Glutamatergic neuron (in vitro differentiated cells): Measurements from ENCODE around the gene TAF1B. TPM values are rescaled to one million over a fixed set of nuclear protein-coding genes. Genes with fewer than 3 reads are reported as not detected.

Experiments
- DNase-seq: peaks from one replicate; pipeline ENCODE4 v3.0.0; 2022
- H3K27ac Mint-ChIP-seq: one replicate; pipeline ENCODE4 v1.8.0; 2020; ENCODE audit warnings: mild to moderate bottlenecking, mixed read lengths, inconsistent platforms; ENCODE audit not compliant: unreplicated experiment
- H3K27me3 Mint-ChIP-seq: one replicate; pipeline ENCODE4 v1.8.0; 2020; ENCODE audit warnings: mild to moderate bottlenecking, moderate library complexity, mixed read lengths, inconsistent platforms; ENCODE audit not compliant: unreplicated experiment
- H3K36me3 Mint-ChIP-seq: one replicate; pipeline ENCODE4 v1.8.0; 2020; ENCODE audit warnings: mild to moderate bottlenecking, mixed read lengths, inconsistent platforms; ENCODE audit not compliant: unreplicated experiment
- H3K4me1 Mint-ChIP-seq: one replicate; pipeline ENCODE4 v1.8.0; 2020; ENCODE audit warnings: mild to moderate bottlenecking, low read depth, mixed read lengths, inconsistent platforms; ENCODE audit not compliant: unreplicated experiment
- H3K4me3 Mint-ChIP-seq: one replicate; pipeline ENCODE4 v1.8.0; 2020; ENCODE audit warnings: mild to moderate bottlenecking, mixed read lengths, inconsistent platforms; ENCODE audit not compliant: unreplicated experiment
- H3K9me3 Mint-ChIP-seq: one replicate; pipeline ENCODE4 v1.8.0; 2020; ENCODE audit warnings: mild to moderate bottlenecking, moderate library complexity, mixed read lengths, inconsistent platforms; ENCODE audit not compliant: unreplicated experiment
- total RNA-seq: library from RNA; stranded (reverse); fragmentation: NEBNext Ultra II Directional; extraction: Animal tissue kit (Norgen Biotek cat#: 25700); gene quantifications from one replicate; pipeline ENCODE4 v1.2.1, GENCODE V29; 2021; ENCODE audit not compliant: unreplicated experiment
- TF ChIP-seq, protein P1 (sequence below): fragments of 200-600 bp; sonication (generic); IDR thresholded peaks from one replicate; pipeline ENCODE4 v1.5.0; 2021; ENCODE audit not compliant: partially characterized antibody, unreplicated experiment

TAF1B gene
- total RNA-seq, 1 donor from 2014 or later: 16.7 TPM

DNA sequence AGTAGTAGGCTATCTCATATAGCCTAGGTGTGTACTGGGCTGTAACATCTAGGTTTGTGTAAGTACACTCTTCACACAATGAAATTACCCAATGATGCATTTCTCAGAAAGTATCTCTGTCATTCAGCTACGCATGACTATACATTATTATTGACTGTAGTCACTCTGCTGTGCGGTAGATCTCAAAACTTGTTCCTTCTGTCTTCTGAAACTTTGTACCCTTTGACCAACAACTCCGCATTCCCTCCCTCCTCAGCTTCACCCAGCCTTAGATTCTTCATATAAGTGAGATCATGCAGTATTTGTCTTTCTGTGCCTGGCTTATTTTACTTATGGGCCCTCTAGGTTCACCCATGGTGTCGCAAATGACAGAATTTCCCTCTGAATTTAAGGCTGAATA lies 49.0 kb downstream of the TAF1B start:
- Mint-ChIP-seq H3K27ac (no peak overlapping the region), H3K4me3 (no peak overlapping the region), H3K4me1 (peaks cover 11% of the 10 kb centered on the region), H3K9me3 (peaks cover 3% of the 10 kb centered on the region), H3K36me3 (peaks cover 12% of the 10 kb centered on the region), H3K27me3 (peaks cover 2% of the 10 kb centered on the region)
- TF ChIP-seq, protein P1, sequence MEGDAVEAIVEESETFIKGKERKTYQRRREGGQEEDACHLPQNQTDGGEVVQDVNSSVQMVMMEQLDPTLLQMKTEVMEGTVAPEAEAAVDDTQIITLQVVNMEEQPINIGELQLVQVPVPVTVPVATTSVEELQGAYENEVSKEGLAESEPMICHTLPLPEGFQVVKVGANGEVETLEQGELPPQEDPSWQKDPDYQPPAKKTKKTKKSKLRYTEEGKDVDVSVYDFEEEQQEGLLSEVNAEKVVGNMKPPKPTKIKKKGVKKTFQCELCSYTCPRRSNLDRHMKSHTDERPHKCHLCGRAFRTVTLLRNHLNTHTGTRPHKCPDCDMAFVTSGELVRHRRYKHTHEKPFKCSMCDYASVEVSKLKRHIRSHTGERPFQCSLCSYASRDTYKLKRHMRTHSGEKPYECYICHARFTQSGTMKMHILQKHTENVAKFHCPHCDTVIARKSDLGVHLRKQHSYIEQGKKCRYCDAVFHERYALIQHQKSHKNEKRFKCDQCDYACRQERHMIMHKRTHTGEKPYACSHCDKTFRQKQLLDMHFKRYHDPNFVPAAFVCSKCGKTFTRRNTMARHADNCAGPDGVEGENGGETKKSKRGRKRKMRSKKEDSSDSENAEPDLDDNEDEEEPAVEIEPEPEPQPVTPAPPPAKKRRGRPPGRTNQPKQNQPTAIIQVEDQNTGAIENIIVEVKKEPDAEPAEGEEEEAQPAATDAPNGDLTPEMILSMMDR: no peak
- no peak for DNase-seq

DNA sequence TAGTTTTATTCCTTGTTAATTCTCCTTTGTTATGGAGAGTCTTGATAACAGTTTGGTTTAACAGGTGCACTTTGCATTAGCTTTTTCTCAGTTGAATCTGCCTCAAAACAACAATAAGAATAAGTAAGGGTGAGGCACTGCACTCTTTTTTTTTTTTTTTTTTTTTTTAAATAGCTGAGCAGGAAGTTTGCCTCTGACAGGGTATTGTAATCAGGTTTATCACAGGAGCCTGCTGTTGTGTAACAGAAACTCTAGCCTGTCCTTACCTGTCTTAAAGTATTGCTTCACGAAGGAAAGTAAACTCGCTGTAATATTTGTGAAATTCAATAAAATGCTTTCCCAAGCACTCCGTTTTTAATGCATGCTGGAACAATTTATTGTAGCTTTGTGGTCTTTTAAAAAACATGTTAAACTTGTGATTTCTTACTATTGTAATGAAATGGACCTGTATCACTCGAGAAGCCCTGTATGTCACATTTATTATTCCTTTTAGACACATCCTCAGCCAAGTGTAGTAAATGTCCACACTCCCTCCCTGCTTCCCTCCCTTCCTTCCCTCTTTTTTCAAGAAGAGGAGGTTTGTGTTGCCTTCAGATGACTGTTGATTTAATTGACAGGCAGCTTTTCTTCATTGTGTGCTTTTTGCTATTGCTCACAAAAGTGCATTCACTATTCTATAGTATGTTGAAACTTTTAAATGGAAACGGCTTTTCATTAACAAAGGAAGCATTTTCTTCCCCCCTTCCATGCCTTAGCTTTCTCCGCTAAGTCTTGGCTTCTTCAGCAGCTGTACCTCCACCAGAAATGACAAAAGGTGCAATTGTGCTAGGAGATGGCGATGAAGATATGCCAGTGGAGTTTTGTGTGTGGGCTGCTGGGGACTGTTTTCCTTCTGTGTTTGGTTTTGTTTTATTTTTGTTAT lies 52.7 kb downstream of the TAF1B start:
- DNase-seq: no peak
- H3K27ac Mint-ChIP-seq: no peak overlapping the region
- TF ChIP-seq, protein P1: no peak

DNA sequence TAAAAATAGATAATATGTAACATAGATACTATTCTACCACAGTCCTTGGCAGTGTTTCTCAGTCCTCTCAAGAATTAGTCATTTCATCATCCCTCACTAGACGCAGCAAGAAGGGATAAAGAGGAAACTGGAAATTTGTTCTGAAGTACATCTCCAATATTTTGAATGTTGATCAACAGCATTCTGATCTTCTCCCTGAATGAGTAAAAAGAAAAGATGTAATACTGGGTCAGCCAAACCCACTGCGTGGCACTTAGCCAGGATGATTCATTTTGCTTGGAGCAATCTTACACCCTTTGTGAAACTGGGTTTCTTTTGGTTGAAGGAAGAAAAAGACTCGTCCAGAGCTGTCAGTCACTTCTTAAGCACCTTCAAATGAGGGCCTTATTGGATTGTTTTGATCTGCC lies 54.1 kb downstream of the TAF1B start:
- Mint-ChIP-seq H3K9me3 (no peaks in the 10 kb centered on the region), H3K27me3 (no peaks in the 10 kb centered on the region), H3K27ac (peak overlapping the region; percentile 23), H3K36me3 (no peaks in the 10 kb centered on the region), H3K4me3 (no peak overlapping the region), H3K4me1 (peaks cover 17% of the 10 kb centered on the region)
- TF ChIP-seq, protein P1: no peak
- DNase-seq: no peak

More for the DNA sequence above, 52.7 kb downstream of the TAF1B start:
- peaks cover 17% of the 10 kb centered on the region for H3K4me1 Mint-ChIP-seq
- H3K9me3 Mint-ChIP-seq: no peaks in the 10 kb centered on the region
- no peaks in the 10 kb centered on the region for H3K36me3 Mint-ChIP-seq
- no peaks in the 10 kb centered on the region for H3K27me3 Mint-ChIP-seq
- H3K4me3 Mint-ChIP-seq: no peak overlapping the region

DNA sequence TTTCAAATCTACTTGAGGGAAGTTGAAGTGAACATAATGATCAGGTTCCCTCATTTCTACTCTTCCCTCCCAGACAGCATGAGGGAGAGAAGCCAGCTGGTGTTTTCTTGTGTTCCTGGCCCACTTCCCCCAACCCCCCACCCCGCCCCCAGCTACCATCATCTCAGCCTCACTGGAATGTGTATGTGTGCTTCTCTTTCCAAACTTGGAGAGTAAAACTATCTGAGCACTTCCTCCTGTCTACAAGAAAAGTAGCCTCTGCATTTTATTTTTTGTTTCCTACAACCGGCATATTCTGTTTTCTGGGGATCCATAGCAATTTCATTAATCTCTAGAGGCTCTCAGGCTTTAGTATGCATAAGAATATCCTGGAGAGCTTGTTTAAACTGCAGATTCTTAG lies 54.6 kb downstream of the TAF1B start:
- Mint-ChIP-seq H3K4me1 (peaks cover 17% of the 10 kb centered on the region), H3K9me3 (no peaks in the 10 kb centered on the region), H3K36me3 (no peaks in the 10 kb centered on the region), H3K27me3 (no peaks in the 10 kb centered on the region), H3K27ac (no peak overlapping the region), H3K4me3 (no peak overlapping the region)
- TF ChIP-seq, protein P1: no peak
- no peak for DNase-seq

DNA sequence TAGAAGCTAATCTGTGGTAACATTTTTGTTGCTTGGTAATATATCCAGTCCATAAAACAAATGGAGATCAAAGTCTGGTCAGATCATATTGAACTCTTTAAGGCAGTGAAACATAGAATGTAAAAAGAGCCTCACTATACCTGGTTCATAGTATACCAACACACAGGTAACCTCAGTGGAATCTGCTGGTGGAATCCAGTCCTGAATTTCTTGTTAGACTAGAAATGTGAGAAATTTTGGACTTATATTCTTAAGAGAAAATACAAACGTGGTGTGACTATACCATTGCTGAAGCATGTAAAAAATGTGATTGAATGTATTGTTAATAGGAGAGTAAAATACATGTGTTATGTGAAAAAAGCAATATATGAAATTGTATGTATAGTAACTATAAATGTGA lies 62.1 kb downstream of the TAF1B start:
- Mint-ChIP-seq H3K36me3 (no peaks in the 10 kb centered on the region), H3K4me3 (no peak overlapping the region), H3K27ac (no peak overlapping the region), H3K9me3 (no peaks in the 10 kb centered on the region), H3K27me3 (no peaks in the 10 kb centered on the region), H3K4me1 (peaks cover 2% of the 10 kb centered on the region)
- TF ChIP-seq, protein P1: no peak
- DNase-seq: no peak
